Liver (tissue), 9 donors: ENCODE data around the gene TOR4A. TPM values are rescaled to one million over a fixed set of nuclear protein-coding genes. Genes with fewer than 3 reads are reported as not detected.

Experiments
- DNase-seq: peaks from one replicate; pipeline ENCODE4 v3.0.0-alpha.2; 2017; ENCODE audit warnings: low spot score
- H3K27ac ChIP-seq, 2 donors: one replicate each; pipeline ENCODE4 v1.7.0; 2013; ENCODE audit warnings: inconsistent platforms in 2 of 2, low read length in 2 of 2, control low read depth in 1 of 2, low read depth in 1 of 2, mild to moderate bottlenecking in 1 of 2
- H3K27me3 ChIP-seq, 4 donors: one replicate each; pipeline versions ENCODE4 v1.6.1 to v1.7.0; 2013; ENCODE audit warnings: low read length in 3 of 4, inconsistent platforms in 1 of 4, mild to moderate bottlenecking in 1 of 4, moderate library complexity in 1 of 4; ENCODE audit not compliant: control insufficient read depth in 4 of 4, insufficient read depth in 4 of 4
- H3K36me3 ChIP-seq, 4 donors: one replicate each; pipeline versions ENCODE4 v1.6.1 to v1.7.0; 2013; ENCODE audit warnings: low read length in 3 of 4, mild to moderate bottlenecking in 3 of 4, low read depth in 1 of 4, moderate library complexity in 1 of 4; ENCODE audit not compliant: control insufficient read depth in 4 of 4, insufficient read depth in 3 of 4
- H3K4me1 ChIP-seq, 4 donors: one replicate each; pipeline versions ENCODE4 v1.6.1 to v1.7.0; 2013; ENCODE audit warnings: low read length in 3 of 4, mild to moderate bottlenecking in 3 of 4, moderate library complexity in 1 of 4; ENCODE audit not compliant: control insufficient read depth in 4 of 4, insufficient read depth in 4 of 4
- H3K4me3 ChIP-seq, 3 donors: one replicate each; pipeline versions ENCODE4 v1.6.1 to v1.7.0; 2013; ENCODE audit warnings: low read length in 3 of 3, control low read depth in 1 of 3, low read depth in 1 of 3, mild to moderate bottlenecking in 1 of 3
- H3K9ac ChIP-seq, 2 donors: one replicate each; pipeline ENCODE4 v1.7.0; 2013; ENCODE audit warnings: low read length in 2 of 2, mild to moderate bottlenecking in 2 of 2, moderate library complexity in 2 of 2, control low read depth in 1 of 2, low read depth in 1 of 2
- H3K9me3 ChIP-seq, 4 donors: one replicate each; pipeline versions ENCODE4 v1.6.1 to v1.7.0; 2013; ENCODE audit warnings: low read length in 3 of 4; ENCODE audit not compliant: control insufficient read depth in 4 of 4
- EGR1 ChIP-seq, 2 donors: IDR thresholded peaks; 2 replicates each; pipeline ENCODE4 v1.6.1; 2016 to 2018; ENCODE audit warnings: antibody characterized with exemption in 2 of 2, low read depth in 2 of 2
- FOXA1 ChIP-seq: IDR thresholded peaks from 2 replicates; pipeline ENCODE4 v1.6.1; 2016; ENCODE audit warnings: antibody characterized with exemption
- GABPA ChIP-seq, 2 donors: IDR thresholded peaks in 1 of 2; conservative IDR thresholded peaks in 1 of 2; 2 replicates each; pipeline ENCODE4 v1.6.1; 2016; ENCODE audit warnings: antibody characterized with exemption in 2 of 2, mild to moderate bottlenecking in 1 of 2, moderate library complexity in 1 of 2
- NR2F2 ChIP-seq: IDR thresholded peaks from 2 replicates; pipeline ENCODE4 v1.6.1; 2016; ENCODE audit warnings: antibody characterized with exemption
- RAD21 ChIP-seq, 2 donors: IDR thresholded peaks; 2 replicates each; pipeline ENCODE4 v1.6.1; 2016; ENCODE audit warnings: antibody characterized with exemption in 2 of 2, mild to moderate bottlenecking in 2 of 2
- RXRA ChIP-seq, 2 donors: IDR thresholded peaks; 2 replicates each; pipeline ENCODE4 v1.6.1; 2017 to 2018; ENCODE audit warnings: antibody characterized with exemption in 2 of 2, mild to moderate bottlenecking in 1 of 2
- YY1 ChIP-seq: IDR thresholded peaks from 2 replicates; pipeline ENCODE4 v1.6.1; 2016; ENCODE audit warnings: antibody characterized with exemption, mild to moderate bottlenecking
- WGBS: extraction: QIAGEN DNeasy Blood & Tissue Kit; methylation state at CpG from one replicate; pipeline ENCODE4 v1.1.7; 2013; 5-methylcytosine and 5-hydroxymethylcytosine counted together
- polyA plus RNA-seq, 2 donors: library from polyadenylated mRNA; stranded (reverse) in 1 of 2; unstranded in 1 of 2; fragments of 200-250 nt in 1 of 2; fragments of >200 nt in 1 of 2; fragmentation: Nextera tagmentation in 1 of 2; extraction: Ambion mirVana in 1 of 2; gene quantifications; one replicate each; pipeline versions ENCODE4 v1.2.1 to v1.2.3, GENCODE V29; 2013 to 2015
- total RNA-seq, 2 donors: library from RNA; depleted of rRNA; stranded (reverse); fragments of >200 nt; gene quantifications; one replicate each; pipeline ENCODE4 v1.2.3, GENCODE V29; 2014
- TF ChIP-seq, protein P1 (sequence below): IDR thresholded peaks from 2 replicates; pipeline ENCODE4 v1.6.1; 2016; ENCODE audit warnings: antibody characterized with exemption
- TF ChIP-seq, protein P2 (sequence below): IDR thresholded peaks from 2 replicates; pipeline ENCODE4 v1.6.1; 2016; ENCODE audit warnings: antibody characterized with exemption
- TF ChIP-seq, protein P3 (sequence below): IDR thresholded peaks from 2 replicates; pipeline ENCODE4 v1.6.1; 2016; ENCODE audit warnings: antibody characterized with exemption
- donor health status: healthy.
- donor health status: healthy.
- donor health status: healthy.
- donor health status: healthy.
- donor health status: healthy.

The TOR4A gene
- total and polyA plus RNA-seq, 4 donors: 0.35 to 5.1 (median 4.3) TPM

DNA sequence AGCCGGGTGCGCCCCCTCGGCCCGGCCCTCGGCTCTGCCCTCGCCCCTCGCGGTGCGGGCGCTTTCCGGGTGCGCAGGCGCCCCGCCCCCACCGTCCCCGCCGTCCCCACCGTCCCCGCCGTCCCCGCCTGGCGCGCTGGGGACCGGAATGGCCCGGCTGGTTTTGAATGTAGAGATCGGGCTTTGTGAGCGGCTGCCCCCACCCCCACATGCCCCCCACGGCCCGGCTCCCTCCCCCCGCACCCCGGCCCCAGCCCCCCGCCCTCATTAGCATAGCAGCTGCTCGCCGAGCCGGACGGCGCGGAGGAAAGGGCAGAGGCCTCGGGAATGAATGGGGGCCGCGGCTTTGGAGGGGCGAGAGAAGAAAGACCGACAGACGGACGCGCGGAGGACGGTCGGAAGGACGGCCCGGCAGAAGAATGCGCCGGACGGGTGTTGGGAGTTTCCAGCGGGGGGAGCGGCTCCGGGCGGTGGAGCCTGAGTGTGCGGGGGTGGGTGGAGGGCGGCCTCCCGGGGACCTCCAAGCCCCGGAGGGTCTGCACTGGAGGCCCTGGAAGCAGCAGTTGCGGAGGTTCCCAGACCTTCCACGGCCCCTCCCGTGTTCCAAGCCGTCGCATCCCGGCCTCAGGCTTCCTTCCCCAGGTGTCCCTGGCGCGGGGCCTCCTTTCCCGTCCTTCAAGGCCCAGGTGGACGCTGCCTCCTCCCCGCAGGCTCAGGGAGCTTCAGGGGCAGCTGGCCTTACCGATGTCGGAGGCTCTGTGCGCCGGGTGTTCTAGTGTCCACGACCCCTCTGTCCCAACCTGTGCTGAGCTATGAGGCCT, 18.5 kb downstream of the TOR4A start:
- 15% methylated on average over 78 of the region's 78 CpGs for WGBS
- Histone ChIP-seq H3K36me3 (no peaks in the 10 kb centered on the region), H3K27me3 (peaks cover 0 to 3% (median 0%) of the 10 kb centered on the region in 4 donors), H3K9me3 (no peaks in the 10 kb centered on the region), H3K4me1 (peaks cover 14 to 56% (median 26%) of the 10 kb centered on the region in 4 donors), H3K27ac (peak overlapping the region; percentile 74 to 87), H3K4me3 (peak overlapping the region in 1 of 3 donors; percentile 62), H3K9ac (no peak overlapping the region)
- no peak for TF ChIP-seq NR2F2
- TF ChIP-seq, protein P1, sequence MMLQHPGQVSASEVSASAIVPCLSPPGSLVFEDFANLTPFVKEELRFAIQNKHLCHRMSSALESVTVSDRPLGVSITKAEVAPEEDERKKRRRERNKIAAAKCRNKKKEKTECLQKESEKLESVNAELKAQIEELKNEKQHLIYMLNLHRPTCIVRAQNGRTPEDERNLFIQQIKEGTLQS: no peak
- no peak for TF ChIP-seq FOXA1
- DNase-seq: no peak

DNA sequence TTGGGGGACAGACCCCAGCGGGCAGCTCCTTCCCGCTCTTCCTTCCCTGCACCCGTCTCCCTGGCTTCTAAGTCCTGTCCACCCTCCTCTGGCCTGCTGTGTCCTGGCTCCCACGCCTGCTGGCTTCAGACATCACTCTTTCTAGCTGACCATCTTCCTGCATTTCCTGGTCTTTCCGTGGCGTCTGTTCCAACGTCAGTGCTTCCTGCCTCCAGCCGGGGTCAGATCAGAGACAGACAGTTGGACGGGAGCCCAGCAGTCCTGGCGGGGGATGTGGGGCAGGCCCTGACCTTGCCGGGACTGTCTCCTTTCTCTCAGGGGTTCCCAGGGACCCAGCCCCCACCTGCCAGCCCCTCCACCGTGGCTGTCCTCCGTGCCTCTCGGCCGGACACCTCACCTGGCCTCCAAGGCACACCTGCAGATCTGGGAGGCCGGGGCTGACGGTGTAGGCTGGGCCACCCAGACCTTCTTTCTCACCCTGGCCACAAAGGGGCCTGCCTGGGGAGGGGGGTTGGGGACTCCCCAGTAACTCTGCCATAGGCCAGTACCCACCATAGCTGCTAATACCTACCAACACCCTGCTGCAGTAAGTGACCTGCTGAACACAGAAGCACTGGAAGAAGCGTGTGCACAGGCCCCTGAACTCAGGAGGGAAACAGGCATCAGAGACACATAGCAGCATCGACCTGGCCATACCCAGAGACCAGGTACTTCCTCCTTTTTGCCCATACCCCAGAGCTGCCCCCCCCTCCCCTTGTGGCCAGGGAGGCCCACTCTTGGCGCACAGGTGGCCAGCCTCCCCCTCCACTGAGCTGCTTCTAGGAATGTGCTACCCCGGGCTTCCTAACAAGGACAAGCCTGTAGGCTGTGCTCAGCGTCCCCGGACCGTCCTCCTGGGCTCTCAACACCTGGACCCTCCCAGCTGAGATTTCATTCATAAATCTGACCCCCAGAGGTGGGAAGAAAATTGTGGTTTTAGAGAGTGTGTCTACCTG, 19.4 kb downstream of the TOR4A start:
- Histone ChIP-seq H3K27ac (peak overlapping the region; percentile 74 to 87), H3K4me1 (peaks cover 14 to 64% (median 32%) of the 10 kb centered on the region in 4 donors), H3K9ac (no peak overlapping the region), H3K9me3 (no peaks in the 10 kb centered on the region), H3K4me3 (no peak overlapping the region), H3K36me3 (no peaks in the 10 kb centered on the region), H3K27me3 (peaks cover 0 to 3% (median 0%) of the 10 kb centered on the region in 4 donors)
- TF ChIP-seq EGR1 (IDR thresholded peaks at IDR 0.05; ENCODE audit: low read depth in 2 of 2): no peak
- TF ChIP-seq RXRA (IDR thresholded peaks at IDR 0.05): peak; percentile 23 to 32
- peak; percentile 91 for TF ChIP-seq NR2F2
- 50% methylated on average over 24 of the region's 24 CpGs for WGBS
- DNase-seq: no peak

DNA sequence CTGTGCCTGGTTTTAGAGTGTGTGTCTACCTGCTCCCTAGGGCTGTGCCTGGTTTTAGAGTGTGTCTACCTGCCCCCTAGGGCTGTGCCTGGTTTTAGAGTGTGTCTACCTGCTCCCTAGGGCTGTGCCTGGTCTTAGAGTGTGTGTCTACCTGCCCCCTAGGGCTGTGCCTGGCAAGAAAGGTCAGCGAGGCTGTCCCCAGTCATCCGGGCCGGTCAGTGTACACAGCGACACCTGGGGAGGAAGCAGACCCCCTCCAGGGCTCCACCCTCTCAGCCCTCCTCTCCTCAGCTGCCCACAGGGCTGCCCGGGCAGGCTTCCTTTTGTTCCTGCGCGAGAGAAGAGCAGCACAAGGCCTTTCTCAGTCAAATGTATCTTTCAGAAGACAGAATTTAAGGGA, 20.4 kb downstream of the TOR4A start:
- Histone ChIP-seq H3K36me3 (no peaks in the 10 kb centered on the region), H3K9ac (no peak overlapping the region), H3K27ac (peak overlapping the region in 1 of 2 donors; percentile 54), H3K9me3 (no peaks in the 10 kb centered on the region), H3K4me3 (no peak overlapping the region), H3K27me3 (peaks cover 0 to 3% (median 0%) of the 10 kb centered on the region in 4 donors), H3K4me1 (peaks cover 14 to 69% (median 35%) of the 10 kb centered on the region in 4 donors)
- TF ChIP-seq RXRA (IDR thresholded peaks at IDR 0.05): no peak
- 64% methylated on average over 7 of the region's 7 CpGs for WGBS
- no peak for DNase-seq

DNA sequence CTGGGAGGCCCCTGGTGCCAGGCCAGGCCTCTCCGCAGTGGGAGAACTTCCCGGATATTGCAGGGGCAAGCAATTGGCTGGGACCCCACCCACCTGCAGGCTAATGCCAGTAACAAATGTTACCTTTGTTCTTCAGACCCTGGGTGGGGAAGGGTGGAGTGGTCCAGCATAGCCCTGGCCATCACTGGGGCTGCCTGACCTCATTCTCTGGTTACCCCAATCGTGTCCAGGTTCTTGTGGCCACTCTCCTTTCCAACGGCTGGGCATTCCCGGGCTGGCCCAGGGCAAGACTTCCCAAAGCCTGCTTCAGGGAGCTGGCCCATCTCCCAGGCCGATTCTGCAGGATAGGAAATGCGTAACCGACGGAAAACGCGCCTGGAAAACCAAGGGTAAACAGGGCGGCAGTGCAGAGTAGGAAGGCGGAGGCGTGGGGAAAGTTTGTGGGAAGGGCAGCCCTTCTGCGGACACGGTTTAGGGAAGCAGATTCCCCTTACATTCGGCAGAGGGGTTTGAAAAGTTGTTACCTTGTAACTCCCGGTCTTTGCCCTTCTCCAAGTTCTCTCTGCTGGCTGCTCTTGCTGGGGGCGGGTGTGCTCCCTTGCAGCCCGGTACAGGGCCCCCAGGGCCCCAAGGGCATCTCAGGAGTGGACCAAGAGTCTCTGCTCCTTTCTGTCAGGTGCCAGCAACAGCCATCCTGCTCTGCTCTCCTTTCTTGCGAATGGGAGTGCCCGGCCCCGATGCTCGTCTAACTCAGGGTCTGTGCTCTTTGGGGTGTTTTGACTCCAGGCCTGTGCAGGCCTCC, 21.1 kb downstream of the TOR4A start:
- Histone ChIP-seq H3K4me1 (peaks cover 14 to 69% (median 37%) of the 10 kb centered on the region in 4 donors), H3K27ac (peak overlapping the region; percentile 17 to 54), H3K36me3 (no peaks in the 10 kb centered on the region), H3K9me3 (no peaks in the 10 kb centered on the region), H3K9ac (no peak overlapping the region), H3K27me3 (peaks cover 0 to 3% (median 0%) of the 10 kb centered on the region in 4 donors), H3K4me3 (no peak overlapping the region)
- WGBS: 65% methylated on average over 24 of the region's 24 CpGs
- DNase-seq: peak; percentile 29
- TF ChIP-seq RAD21 (IDR thresholded peaks at IDR 0.05) (no peak), NR2F2 (peak; percentile 15), YY1 (no peak), GABPA (IDR thresholded peaks at IDR 0.05 in 1 of 2, conservative IDR thresholded peaks at IDR 0.05 in 1 of 2) (no peak)
- TF ChIP-seq, protein P2, sequence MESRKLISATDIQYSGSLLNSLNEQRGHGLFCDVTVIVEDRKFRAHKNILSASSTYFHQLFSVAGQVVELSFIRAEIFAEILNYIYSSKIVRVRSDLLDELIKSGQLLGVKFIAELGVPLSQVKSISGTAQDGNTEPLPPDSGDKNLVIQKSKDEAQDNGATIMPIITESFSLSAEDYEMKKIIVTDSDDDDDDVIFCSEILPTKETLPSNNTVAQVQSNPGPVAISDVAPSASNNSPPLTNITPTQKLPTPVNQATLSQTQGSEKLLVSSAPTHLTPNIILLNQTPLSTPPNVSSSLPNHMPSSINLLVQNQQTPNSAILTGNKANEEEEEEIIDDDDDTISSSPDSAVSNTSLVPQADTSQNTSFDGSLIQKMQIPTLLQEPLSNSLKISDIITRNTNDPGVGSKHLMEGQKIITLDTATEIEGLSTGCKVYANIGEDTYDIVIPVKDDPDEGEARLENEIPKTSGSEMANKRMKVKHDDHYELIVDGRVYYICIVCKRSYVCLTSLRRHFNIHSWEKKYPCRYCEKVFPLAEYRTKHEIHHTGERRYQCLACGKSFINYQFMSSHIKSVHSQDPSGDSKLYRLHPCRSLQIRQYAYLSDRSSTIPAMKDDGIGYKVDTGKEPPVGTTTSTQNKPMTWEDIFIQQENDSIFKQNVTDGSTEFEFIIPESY: no peak
- TF ChIP-seq, protein P3, sequence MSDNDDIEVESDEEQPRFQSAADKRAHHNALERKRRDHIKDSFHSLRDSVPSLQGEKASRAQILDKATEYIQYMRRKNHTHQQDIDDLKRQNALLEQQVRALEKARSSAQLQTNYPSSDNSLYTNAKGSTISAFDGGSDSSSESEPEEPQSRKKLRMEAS: no peak
